Stimulated activated CD8-positive, alpha-beta memory T cell treated with anti-CD3 and anti-CD28 coated beads, Interleukin-2, amount 100 ng/mL, for 48 hours (primary cell): ENCODE measurements around the gene COMMD6.
A peak's percentile ranks its signal among the peaks of the same experiment; 100 is the strongest.

Experiments
- DNase-seq, 2 donors: peaks; one replicate each; pipeline ENCODE4 v3.0.0-alpha.2; 2020; ENCODE audit warnings: low read depth in 2 of 2

Gene COMMD6

DNA sequence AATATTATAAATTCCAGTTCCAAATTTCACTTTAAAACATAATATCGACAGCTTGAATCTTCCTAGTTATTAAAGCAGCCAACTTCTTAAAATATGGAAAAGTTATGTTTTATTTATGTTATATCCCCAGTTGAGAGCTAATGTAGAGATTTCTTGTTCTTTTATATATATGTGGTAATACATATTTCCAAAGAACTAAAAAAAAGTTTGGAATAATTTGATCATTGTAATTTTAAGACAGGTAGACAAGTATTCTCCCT is 54.9 kb downstream of the COMMD6 start:
- no peak for DNase-seq

DNA sequence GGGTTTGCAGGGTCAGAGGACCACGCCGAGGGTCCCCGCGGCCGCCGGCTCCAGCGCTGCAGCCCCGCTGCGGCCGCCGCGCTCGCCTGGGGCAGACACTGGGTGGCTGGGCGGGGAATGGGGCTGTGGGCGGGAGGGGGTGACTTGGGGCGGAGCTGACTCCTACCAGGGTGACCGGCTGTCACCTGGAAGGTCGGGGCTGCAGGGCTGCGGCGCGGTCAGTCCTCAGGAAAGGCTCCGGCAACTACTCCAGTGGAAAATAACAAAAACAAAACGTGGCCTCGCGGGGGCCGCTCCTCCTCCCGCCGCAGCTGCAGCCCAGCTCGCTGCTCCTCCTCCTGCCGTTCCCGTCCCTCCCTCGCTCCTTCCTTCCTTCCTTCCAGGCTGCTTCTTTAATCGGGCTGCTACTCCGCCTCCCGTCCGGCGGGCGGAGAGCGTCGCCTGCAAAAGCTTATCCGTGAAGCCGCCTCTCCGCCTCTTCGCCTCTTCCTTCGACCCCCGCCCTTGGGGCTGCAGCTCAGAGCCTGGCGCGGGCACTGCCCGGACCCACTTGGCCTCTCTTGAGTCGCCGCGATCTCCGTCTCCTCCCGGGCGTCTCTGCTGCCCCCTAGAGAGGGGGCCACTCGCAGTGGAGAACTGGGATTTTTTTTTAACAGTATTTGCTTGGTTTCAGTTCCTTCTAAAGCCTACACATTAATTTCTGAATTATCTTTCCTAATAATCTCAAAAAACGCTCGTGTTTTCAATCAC is 55.4 kb downstream of the COMMD6 start, which contains the start of gene TBC1D4:
Gene TBC1D4 (minus strand): TSS at position 100 of the 750 bp plus-strand sequence. CDS start 402 bp downstream, outside the sequence.
- DNase-seq, result peak; percentile 50 to 57

DNA sequence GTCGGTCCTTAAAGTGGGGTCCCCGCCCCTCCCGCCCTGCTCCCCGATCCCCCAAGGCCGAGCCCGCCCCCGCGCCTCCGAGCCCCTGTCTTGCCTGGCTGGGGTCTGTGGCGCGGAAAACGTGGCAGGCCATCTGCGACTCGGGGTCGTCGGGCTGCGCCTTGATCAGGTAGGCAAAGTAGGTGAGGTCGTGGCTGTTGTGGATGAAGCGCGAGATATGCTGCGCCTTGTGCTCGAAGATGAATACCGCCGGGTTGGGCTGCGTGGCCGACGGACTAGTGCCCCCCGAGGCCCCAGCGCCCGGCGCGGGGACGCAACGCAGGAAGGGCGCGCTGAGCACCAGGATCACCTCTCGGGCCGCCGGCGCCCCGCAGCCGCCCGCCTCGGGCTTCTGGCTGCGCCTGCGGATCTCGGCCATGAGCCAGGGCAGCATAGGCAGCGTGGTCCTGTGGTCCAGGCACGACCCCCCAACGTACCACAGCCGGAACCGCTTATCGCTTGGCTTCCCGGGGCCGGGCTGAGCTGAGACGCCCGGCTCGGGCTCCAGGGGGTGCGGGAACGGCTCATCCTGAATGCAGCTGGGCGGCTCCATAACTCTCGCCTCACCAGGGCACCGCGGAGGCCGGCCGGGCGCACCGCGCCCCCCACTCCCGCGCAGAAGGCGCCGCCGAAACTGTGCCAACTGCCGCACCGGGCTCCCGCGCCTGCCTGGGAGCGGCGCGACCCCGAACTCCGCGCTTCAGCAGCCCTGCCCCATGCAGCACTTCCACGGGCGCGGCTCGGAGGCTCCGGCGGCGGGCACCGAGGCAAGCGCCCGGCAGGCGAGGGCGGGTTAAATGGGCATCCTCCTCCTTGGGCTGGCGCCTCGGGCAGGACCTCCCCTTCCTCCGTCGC is 56.2 kb downstream of the COMMD6 start:
- peak; percentile 11 to 14 for DNase-seq

DNA sequence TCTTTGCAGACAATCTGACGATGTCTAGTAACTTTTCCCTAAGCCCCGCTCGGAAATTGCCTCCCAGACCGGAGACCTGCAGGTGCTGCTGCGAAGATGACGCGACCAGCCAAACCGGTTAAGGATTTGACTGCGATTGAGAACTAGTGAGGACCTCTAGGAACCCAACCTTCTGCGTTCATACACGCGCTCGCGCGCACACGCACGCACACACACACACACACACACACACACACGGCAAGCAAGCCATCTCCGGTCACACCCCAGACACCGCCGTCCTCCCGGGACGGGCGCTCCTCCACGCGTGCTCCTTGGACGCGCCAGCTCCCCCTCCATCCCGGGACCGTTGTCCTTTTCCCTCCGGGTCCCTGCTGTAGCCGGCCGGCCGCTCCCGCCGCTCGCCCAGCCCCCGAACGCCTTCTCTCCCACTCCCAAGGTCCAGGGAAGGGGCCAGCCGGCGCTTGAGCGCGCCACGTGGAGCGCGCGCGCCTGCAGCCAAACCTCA is 56.9 kb downstream of the COMMD6 start:
- peak; percentile 2 to 8 for DNase-seq

DNA sequence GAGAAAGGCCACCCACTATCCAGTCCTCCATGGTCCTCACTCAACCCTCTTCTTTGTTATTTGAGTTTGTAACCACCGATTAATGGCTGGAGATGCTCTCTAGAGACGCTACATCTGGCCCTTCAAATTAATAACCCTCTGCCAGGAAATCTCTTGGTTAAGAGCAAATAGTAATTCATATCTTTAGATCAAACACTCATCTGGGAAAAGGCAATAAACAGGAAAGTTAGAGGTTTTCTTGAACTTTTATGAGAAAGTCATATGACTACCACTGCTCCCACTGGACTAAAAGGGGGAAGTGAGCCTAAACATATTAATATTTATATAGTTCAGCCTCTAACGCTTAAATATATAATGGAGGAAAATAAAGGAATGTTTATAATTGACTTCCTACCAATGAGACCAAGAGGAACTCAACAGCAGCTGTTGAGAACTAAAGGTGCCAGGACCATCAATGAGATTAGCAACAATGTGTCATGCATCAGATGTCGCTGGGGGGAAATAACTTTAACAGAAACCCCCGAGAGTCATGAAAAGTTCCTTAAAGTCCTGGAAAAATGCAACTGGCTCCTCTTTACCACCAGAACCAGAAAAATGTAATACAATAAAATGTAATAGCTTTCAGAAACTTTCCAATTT is 58.4 kb downstream of the COMMD6 start:
- no peak for DNase-seq

DNA sequence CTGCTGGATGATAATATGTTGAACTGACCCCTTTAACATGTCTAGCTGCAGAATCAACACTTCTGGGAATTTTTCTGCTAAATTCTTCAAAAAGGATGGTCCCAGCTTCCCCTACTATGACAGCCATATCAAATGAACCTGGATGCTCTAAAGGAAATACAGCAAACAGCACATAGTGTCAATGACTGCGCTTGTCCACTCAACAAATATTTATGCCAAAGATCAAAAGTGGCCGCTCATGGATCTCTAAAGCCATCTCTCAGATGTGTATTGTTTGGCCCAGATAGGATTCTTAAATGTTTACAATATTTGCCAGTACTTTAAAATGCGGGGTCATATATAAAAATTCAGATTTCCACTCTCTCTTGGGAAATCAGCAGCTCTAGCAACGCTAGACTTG is 59.0 kb downstream of the COMMD6 start:
- DNase-seq, result no peak
